ENCODE measurements around the gene CCDC57.

CCDC57 gene

GRCh38 chr17:82061047-82061925 is 151.4 kb downstream of the CCDC57 start:
- DNase-seq (ENCODE audit: low read depth) = no peak

- DNase-seq (ENCODE audit: low read depth) = no peak
Measured at GRCh38 chr17:82060614-82061013, 152.0 kb downstream of the CCDC57 start.

- DNase-seq (ENCODE audit: low read depth) = no peak
Measured at GRCh38 chr17:82060001-82060380, 152.7 kb downstream of the CCDC57 start.

GRCh38 chr17:82059272-82060000 is 153.2 kb downstream of the CCDC57 start:
- no peak for DNase-seq (ENCODE audit: low read depth)

- no peak for DNase-seq (ENCODE audit: low read depth)
Measured at GRCh38 chr17:82058855-82059249, 153.8 kb downstream of the CCDC57 start.

- DNase-seq (ENCODE audit: low read depth) = no peak
Measured at GRCh38 chr17:82058230-82058854, 154.3 kb downstream of the CCDC57 start.

- DNase-seq (ENCODE audit: low read depth) = no peak
Measured at GRCh38 chr17:82056729-82057621, 155.7 kb downstream of the CCDC57 start.

GRCh38 chr17:82055965-82056728 is 156.5 kb downstream of the CCDC57 start:
- DNase-seq (ENCODE audit: low read depth) = no peak

GRCh38 chr17:82055023-82055964 is 157.3 kb downstream of the CCDC57 start:
- DNase-seq (ENCODE audit: low read depth) = no peak

GRCh38 chr17:82054351-82055022 is 158.2 kb downstream of the CCDC57 start:
- no peak for DNase-seq (ENCODE audit: low read depth)

- no peak for DNase-seq (ENCODE audit: low read depth)
Measured at GRCh38 chr17:82053556-82054263, 158.9 kb downstream of the CCDC57 start.

GRCh38 chr17:82053130-82053529 is 159.5 kb downstream of the CCDC57 start:
- DNase-seq (ENCODE audit: low read depth) = no peak

GRCh38 chr17:82052638-82053059 is 160.0 kb downstream of the CCDC57 start:
- DNase-seq (ENCODE audit: low read depth) = no peak

- no peak for DNase-seq (ENCODE audit: low read depth)
Measured at GRCh38 chr17:82051776-82052637, 160.6 kb downstream of the CCDC57 start, which contains the start of the genes GPS1 and RFNG. TSS of gene GPS1 (plus strand) at chr17:82051898. CDS start at chr17:82051932, 34 bp downstream. TSS of gene RFNG (minus strand) at chr17:82051811. CDS start at chr17:82051766, 45 bp downstream.
